Ovary (tissue), 3 donors: ENCODE data around the gene F2RL1.

Experiments used
- EP300 ChIP-seq: sonication (generic); formaldehyde crosslinking; IDR thresholded peaks from one replicate; pipeline ENCODE4 v1.6.1; 2017; ENCODE audit warnings: antibody characterized with exemption
- POLR2A ChIP-seq: fragments of 450-650 bp; IDR thresholded peaks from one replicate; pipeline ENCODE4 v1.6.1; 2017; ENCODE audit warnings: antibody characterized with exemption, mild to moderate bottlenecking, moderate library complexity
- TF ChIP-seq, protein P1 (sequence below), 3 donors: fragments of 450-650 bp in 2 of 3; fragments of 200-600 bp in 1 of 3; IDR thresholded peaks; one replicate each; pipeline versions ENCODE4 v1.5.1 to v1.8.0; 2016 to 2022; ENCODE audit warnings: antibody characterized with exemption in 3 of 3, mild to moderate bottlenecking in 1 of 3
- donor health status: DM: no; HTN: no; CAD: no.

- TF ChIP-seq, protein P1, sequence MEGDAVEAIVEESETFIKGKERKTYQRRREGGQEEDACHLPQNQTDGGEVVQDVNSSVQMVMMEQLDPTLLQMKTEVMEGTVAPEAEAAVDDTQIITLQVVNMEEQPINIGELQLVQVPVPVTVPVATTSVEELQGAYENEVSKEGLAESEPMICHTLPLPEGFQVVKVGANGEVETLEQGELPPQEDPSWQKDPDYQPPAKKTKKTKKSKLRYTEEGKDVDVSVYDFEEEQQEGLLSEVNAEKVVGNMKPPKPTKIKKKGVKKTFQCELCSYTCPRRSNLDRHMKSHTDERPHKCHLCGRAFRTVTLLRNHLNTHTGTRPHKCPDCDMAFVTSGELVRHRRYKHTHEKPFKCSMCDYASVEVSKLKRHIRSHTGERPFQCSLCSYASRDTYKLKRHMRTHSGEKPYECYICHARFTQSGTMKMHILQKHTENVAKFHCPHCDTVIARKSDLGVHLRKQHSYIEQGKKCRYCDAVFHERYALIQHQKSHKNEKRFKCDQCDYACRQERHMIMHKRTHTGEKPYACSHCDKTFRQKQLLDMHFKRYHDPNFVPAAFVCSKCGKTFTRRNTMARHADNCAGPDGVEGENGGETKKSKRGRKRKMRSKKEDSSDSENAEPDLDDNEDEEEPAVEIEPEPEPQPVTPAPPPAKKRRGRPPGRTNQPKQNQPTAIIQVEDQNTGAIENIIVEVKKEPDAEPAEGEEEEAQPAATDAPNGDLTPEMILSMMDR (IDR thresholded peaks at IDR 0.05), result no peak
- TF ChIP-seq POLR2A (no peak), EP300 (no peak)
These were observed 10.6 kb upstream of the F2RL1 start for GRCh38 chr5:76808141-76808691.
